Stimulated activated CD4-positive, alpha-beta T cell treated with anti-CD3 and anti-CD28 coated beads, TNF-alpha, amount 100 ng/mL, for 1 hour (primary cell): ENCODE measurements around the gene CD163L1.
"Not testable (repeated sequence)": the region's sequence is repeated elsewhere in the genome, so short reads cannot be mapped to it uniquely, and the experiment has no call there.

Experiments
- DNase-seq, 3 donors: peaks; one replicate each; pipeline ENCODE4 v3.0.0-alpha.2; 2020; ENCODE audit warnings: low read depth in 3 of 3, low spot score in 1 of 3

CD163L1 gene

GRCh38 chr12:7337790-7338189, 106.2 kb downstream of the CD163L1 start:
- not testable (repeated sequence) for DNase-seq

GRCh38 chr12:7327918-7328317, 116.0 kb downstream of the CD163L1 start:
- DNase-seq: no peak

- DNase-seq: no peak
Measured at GRCh38 chr12:7324176-7324575, 119.8 kb downstream of the CD163L1 start.

GRCh38 chr12:7322599-7322998, 121.4 kb downstream of the CD163L1 start:
- no peak for DNase-seq

- DNase-seq: no peak
Measured at GRCh38 chr12:7321624-7322023, 122.3 kb downstream of the CD163L1 start.

GRCh38 chr12:7319930-7320329, 124.0 kb downstream of the CD163L1 start:
- no peak for DNase-seq

GRCh38 chr12:7310070-7310469, 133.9 kb downstream of the CD163L1 start:
- no peak for DNase-seq
